ENCODE results near the gene TMEM30B. TPM values are rescaled to one million over a fixed set of nuclear protein-coding genes. Genes with fewer than 3 reads are reported as not detected.

The TMEM30B gene
- total and polyA plus RNA-seq, 4 donors, result 3.0 to 7.4 (median 5.6) TPM

GRCh38 chr14:61253064-61253738 lies 27.9 kb downstream of the TMEM30B start:
- Histone ChIP-seq H3K27ac (ENCODE audit: low read depth in 1 of 2, low read length in 2 of 2) (no peak overlapping the region), H3K9me3 (ENCODE audit: control insufficient read depth in 4 of 4, low read length in 3 of 4) (no peaks in the 10 kb centered on the region), H3K9ac (ENCODE audit: low read depth in 1 of 2, low read length in 2 of 2) (no peak overlapping the region), H3K27me3 (ENCODE audit: control insufficient read depth in 4 of 4, insufficient read depth in 4 of 4, low read length in 3 of 4) (no peaks in the 10 kb centered on the region), H3K36me3 (ENCODE audit: control insufficient read depth in 4 of 4, insufficient read depth in 3 of 4, low read depth in 1 of 4, low read length in 3 of 4) (no peaks in the 10 kb centered on the region), H3K4me3 (ENCODE audit: low read depth in 1 of 3, low read length in 3 of 3) (no peak overlapping the region), H3K4me1 (ENCODE audit: control insufficient read depth in 4 of 4, insufficient read depth in 4 of 4, low read length in 3 of 4) (no peaks in the 10 kb centered on the region)
- TF ChIP-seq CTCF (IDR thresholded peaks at IDR 0.05; ENCODE audit: low read depth, low read length, missing input control) (no peak), HNF4G (IDR thresholded peaks at IDR 0.05) (no peak), ZBTB33 (IDR thresholded peaks at IDR 0.05) (no peak), FOXA1 (IDR thresholded peaks at IDR 0.05) (no peak), NR2F2 (IDR thresholded peaks at IDR 0.05) (no peak), REST (IDR thresholded peaks at IDR 0.05) (no peak), RXRA (IDR thresholded peaks at IDR 0.05) (no peak), YY1 (IDR thresholded peaks at IDR 0.05) (no peak), RAD21 (IDR thresholded peaks at IDR 0.05) (no peak), GABPA (IDR thresholded peaks at IDR 0.05 in 1 of 2, conservative IDR thresholded peaks at IDR 0.05 in 1 of 2) (no peak), JUND (IDR thresholded peaks at IDR 0.05) (no peak)
- WGBS, result 61% methylated on average over 4 of the region's 4 CpGs
- no peak for DNase-seq (ENCODE audit: low spot score)

GRCh38 chr14:61252369-61253063 lies 28.6 kb downstream of the TMEM30B start:
- DNase-seq (ENCODE audit: low spot score), result peak; percentile 49
- no peak for TF ChIP-seq HNF4A (conservative IDR thresholded peaks at IDR 0.05)
- no peak for TF ChIP-seq MAX (IDR thresholded peaks at IDR 0.05)
- no peak for TF ChIP-seq ATF3 (IDR thresholded peaks at IDR 0.05)
- no peak for TF ChIP-seq JUND (IDR thresholded peaks at IDR 0.05)
- no peak for TF ChIP-seq GABPA (IDR thresholded peaks at IDR 0.05 in 1 of 2, conservative IDR thresholded peaks at IDR 0.05 in 1 of 2)
- peak; percentile 99 for TF ChIP-seq RAD21 (IDR thresholded peaks at IDR 0.05)
- TF ChIP-seq FOXA1 (IDR thresholded peaks at IDR 0.05), result no peak
- no peak for TF ChIP-seq ZBTB33 (IDR thresholded peaks at IDR 0.05)
- TF ChIP-seq REST (IDR thresholded peaks at IDR 0.05), result no peak
- TF ChIP-seq FOXA2 (IDR thresholded peaks at IDR 0.05), result peak; percentile 37
- no peak for TF ChIP-seq YY1 (IDR thresholded peaks at IDR 0.05)
- TF ChIP-seq NR2F2 (IDR thresholded peaks at IDR 0.05), result no peak
- no peak for TF ChIP-seq EGR1 (IDR thresholded peaks at IDR 0.05; ENCODE audit: low read depth in 2 of 2)

More at GRCh38 chr14:61252369-61253063, 28.6 kb downstream of the TMEM30B start:
- Histone ChIP-seq H3K4me1 (ENCODE audit: control insufficient read depth in 4 of 4, insufficient read depth in 4 of 4, low read length in 3 of 4) (no peaks in the 10 kb centered on the region), H3K36me3 (ENCODE audit: control insufficient read depth in 4 of 4, insufficient read depth in 3 of 4, low read depth in 1 of 4, low read length in 3 of 4) (no peaks in the 10 kb centered on the region), H3K9me3 (ENCODE audit: control insufficient read depth in 4 of 4, low read length in 3 of 4) (no peaks in the 10 kb centered on the region), H3K9ac (ENCODE audit: low read depth in 1 of 2, low read length in 2 of 2) (no peak overlapping the region), H3K27me3 (ENCODE audit: control insufficient read depth in 4 of 4, insufficient read depth in 4 of 4, low read length in 3 of 4) (no peaks in the 10 kb centered on the region), H3K27ac (ENCODE audit: low read depth in 1 of 2, low read length in 2 of 2) (no peak overlapping the region), H3K4me3 (ENCODE audit: low read depth in 1 of 3, low read length in 3 of 3) (no peak overlapping the region)
- 12% methylated on average over 7 of the region's 7 CpGs for WGBS
